HepG2 (cell line): ENCODE measurements around the gene GIMAP8. TPM values are rescaled to one million over a fixed set of nuclear protein-coding genes. Genes with fewer than 3 reads are reported as not detected.

Experiments
- AGO1 ChIP-seq: fragments of 200-400 bp; formaldehyde crosslinking; IDR thresholded peaks from 2 replicates; pipeline ENCODE4 v1.6.1; 2017; ENCODE audit warnings: mild to moderate bottlenecking, low read depth, low read length, moderate library complexity; ENCODE audit not compliant: poor library complexity, severe bottlenecking
- ATRX ChIP-seq: sonication (generic); formaldehyde crosslinking; IDR thresholded peaks from 2 replicates; pipeline ENCODE4 v1.4.0; 2020; ENCODE audit warnings: missing genetic modification reagents, borderline replicate concordance
- KDM1A ChIP-seq: IDR thresholded peaks from 2 replicates; pipeline ENCODE4 v1.6.1; 2016; ENCODE audit warnings: missing compliant biosample characterization
- NBN ChIP-seq: fragments of 450-650 bp; conservative IDR thresholded peaks from 2 replicates; pipeline ENCODE4 v1.6.1; 2017
- PRMT3 ChIP-seq: sonication (generic); formaldehyde crosslinking; IDR thresholded peaks from 2 replicates; pipeline ENCODE4 v1.8.1; 2022; ENCODE audit warnings: low read depth, mild to moderate bottlenecking, moderate library complexity, missing genetic modification reagents, borderline replicate concordance
- RAD21 ChIP-seq: fragments of 450-650 bp; formaldehyde crosslinking; IDR thresholded peaks from 2 replicates; pipeline ENCODE4 v1.5.0; 2020; ENCODE audit warnings: mild to moderate bottlenecking
- SMARCC2 ChIP-seq: fragments of 450-650 bp; IDR thresholded peaks from 2 replicates; pipeline ENCODE4 v1.6.1; 2017; ENCODE audit warnings: antibody characterized with exemption, mild to moderate bottlenecking
- SOX13 ChIP-seq, 3 experiments: fragments of 450-650 bp in 1 of 3; sonication (generic) in 1 of 3; formaldehyde crosslinking in 1 of 3; IDR thresholded peaks in 2 of 3; conservative IDR thresholded peaks in 1 of 3; 2 replicates each; pipeline versions ENCODE4 v1.5.0 to v1.6.1; 2016 to 2020; ENCODE audit warnings: antibody characterized with exemption in 1 of 3, mild to moderate bottlenecking in 1 of 3, missing compliant biosample characterization in 1 of 3, missing genetic modification reagents in 1 of 3, moderate library complexity in 1 of 3
- STAG1 ChIP-seq: sonication (generic); formaldehyde crosslinking; IDR thresholded peaks from 2 replicates; pipeline ENCODE4 v1.4.0; 2020; ENCODE audit warnings: missing genetic modification reagents
- TAF1 ChIP-seq: sonication (generic); formaldehyde crosslinking; IDR thresholded peaks from 2 replicates; pipeline ENCODE4 v1.4.0; 2020; ENCODE audit warnings: missing genetic modification reagents
- ZFP82 ChIP-seq: sonication (generic); formaldehyde crosslinking; IDR thresholded peaks from 2 replicates; pipeline ENCODE4 v1.5.1; 2020; ENCODE audit warnings: mild to moderate bottlenecking, missing genetic modification reagents, borderline replicate concordance
- ZFY ChIP-seq: sonication (generic); formaldehyde crosslinking; IDR thresholded peaks from 2 replicates; pipeline ENCODE4 v1.4.0; 2020; ENCODE audit warnings: missing genetic modification reagents
- ZNF30 ChIP-seq: sonication (generic); formaldehyde crosslinking; IDR thresholded peaks from 2 replicates; pipeline ENCODE4 v1.5.0; 2020; ENCODE audit warnings: mild to moderate bottlenecking, missing genetic modification reagents
- ZNF496 ChIP-seq: sonication (generic); formaldehyde crosslinking; IDR thresholded peaks from 2 replicates; pipeline ENCODE4 v1.8.1; 2023; ENCODE audit warnings: mild to moderate bottlenecking, moderate library complexity, missing genetic modification reagents; ENCODE audit not compliant: insufficient replicate concordance
- ZNF570 ChIP-seq: sonication (generic); formaldehyde crosslinking; IDR thresholded peaks from 2 replicates; pipeline ENCODE4 v1.4.0; 2020; ENCODE audit warnings: mild to moderate bottlenecking, missing genetic modification reagents, borderline replicate concordance
- ZNF577 ChIP-seq: sonication (generic); formaldehyde crosslinking; IDR thresholded peaks from 2 replicates; pipeline ENCODE4 v1.4.0; 2020; ENCODE audit warnings: mild to moderate bottlenecking, low read depth, missing genetic modification reagents, borderline replicate concordance
- polyA plus RNA-seq, 8 experiments: library from polyadenylated mRNA; depleted of rRNA in 3 of 8; stranded (reverse) in 7 of 8; unstranded in 1 of 8; fragments of >200 nt; fragmentation: Illumina TruSeq in 4 of 8; extraction: Trizol in 4 of 8; gene quantifications; 2 replicates each; pipeline versions ENCODE4 v1.2.1 to v1.2.3, GENCODE V29; 2011 to 2016; ENCODE audit warnings: low read depth in 4 of 8, missing spikeins in 1 of 8, mixed read lengths in 1 of 8; ENCODE audit not compliant: insufficient read depth in 1 of 8
- total RNA-seq, 5 experiments: library from RNA; depleted of rRNA; stranded (reverse); fragments of >200 nt; fragmentation: Illumina TruSeq; extraction: Trizol; gene quantifications; 2 replicates each; pipeline ENCODE4 v1.2.3, GENCODE V29; 2016; ENCODE audit warnings: low read depth in 1 of 5
- TF ChIP-seq, protein P1 (sequence below): sonication (generic); formaldehyde crosslinking; IDR thresholded peaks from 2 replicates; pipeline ENCODE4 v1.8.1; 2023; ENCODE audit warnings: mild to moderate bottlenecking, moderate library complexity, missing genetic modification reagents
- TF ChIP-seq, protein P2 (sequence below): IDR thresholded peaks from 2 replicates; pipeline ENCODE4 v1.6.1; 2016; ENCODE audit warnings: mild to moderate bottlenecking, missing biosample characterization, missing genetic modification reagents
- TF ChIP-seq, protein P3 (sequence below), 2 experiments: sonication (generic) in 1 of 2; formaldehyde crosslinking in 1 of 2; IDR thresholded peaks; 2 replicates each; pipeline versions ENCODE4 v1.5.1 to v1.6.1; 2011 to 2020; ENCODE audit warnings: borderline replicate concordance in 1 of 2, low read depth in 1 of 2, low read length in 1 of 2, mild to moderate bottlenecking in 1 of 2, missing genetic modification reagents in 1 of 2, moderate library complexity in 1 of 2
- TF ChIP-seq, protein P4 (sequence below): sonication (generic); formaldehyde crosslinking; conservative IDR thresholded peaks from 2 replicates; pipeline ENCODE4 v1.4.0; 2020; ENCODE audit warnings: missing genetic modification reagents
- TF ChIP-seq, protein P5 (sequence below): sonication (generic); formaldehyde crosslinking; IDR thresholded peaks from 2 replicates; pipeline ENCODE4 v1.4.0; 2020; ENCODE audit warnings: mild to moderate bottlenecking, missing genetic modification reagents
- TF ChIP-seq, protein P6 (sequence below): sonication (generic); formaldehyde crosslinking; IDR thresholded peaks from 2 replicates; pipeline ENCODE4 v1.5.0; 2020; ENCODE audit warnings: missing genetic modification reagents

Gene GIMAP8
- total and polyA plus RNA-seq, 2 of the 13 experiments (the other 11 are each of a cell fraction or from before 2014, with no cell fraction given): not detected

DNA sequence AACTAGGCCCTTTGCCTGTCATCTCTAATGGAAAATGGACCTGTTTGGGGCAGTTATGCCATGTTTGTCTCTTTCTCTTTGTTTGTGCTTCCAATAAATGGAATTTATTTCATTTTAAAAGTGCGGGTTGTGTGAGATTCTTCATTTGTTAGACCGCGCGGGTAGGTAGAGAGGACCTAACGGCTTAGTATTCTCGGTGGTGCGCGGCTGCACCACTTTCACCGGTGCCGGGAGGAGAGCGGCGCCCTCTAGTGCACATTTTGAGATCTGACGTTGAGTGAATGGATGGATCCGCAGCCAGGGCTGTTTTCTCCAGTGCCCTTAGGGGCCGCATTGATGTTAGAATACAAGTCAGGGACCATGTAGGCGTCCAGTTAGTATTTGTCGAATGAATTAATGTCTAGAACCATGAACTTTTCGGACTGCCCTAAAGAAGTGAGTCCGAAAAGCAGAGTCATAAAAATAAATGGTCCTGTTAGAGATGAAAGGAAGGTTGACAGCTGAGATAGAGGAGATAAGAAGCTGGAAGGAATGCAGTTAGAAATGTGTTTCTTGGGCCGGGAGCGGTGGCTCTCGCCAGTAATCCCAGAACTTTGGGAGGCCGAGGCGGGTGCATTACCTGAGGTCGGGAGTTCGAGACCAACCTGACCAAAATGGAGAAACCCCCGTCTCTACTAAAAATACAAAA lies 29.3 kb upstream of the GIMAP8 start (continued):
- TF ChIP-seq, protein P1, sequence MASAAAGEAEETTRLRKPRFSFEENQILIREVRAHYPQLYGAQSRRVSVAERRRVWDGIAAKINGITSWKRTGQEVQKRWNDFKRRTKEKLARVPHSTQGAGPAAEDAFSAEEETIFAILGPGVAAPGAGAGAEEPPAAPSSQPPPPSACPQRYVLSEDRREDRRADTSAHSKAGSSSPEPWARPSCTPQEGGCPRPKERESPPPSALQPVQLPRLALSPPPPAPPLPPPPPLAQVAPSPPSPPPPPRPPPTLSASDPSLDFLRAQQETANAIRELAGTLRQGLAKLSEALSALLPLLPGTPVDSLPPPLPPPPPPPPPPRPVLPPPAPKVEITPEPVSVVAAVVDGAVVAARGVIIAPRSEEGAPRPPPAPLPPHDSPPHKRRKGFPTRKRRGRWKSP (CRISPR knock-in tag): no peak
- no peak for TF ChIP-seq SMARCC2
- TF ChIP-seq NBN: no peak
- no peak for TF ChIP-seq ZNF577
- TF ChIP-seq ATRX (CRISPR knock-in tag): no peak
- no peak for TF ChIP-seq ZNF30 (CRISPR knock-in tag)
- TF ChIP-seq, protein P2, sequence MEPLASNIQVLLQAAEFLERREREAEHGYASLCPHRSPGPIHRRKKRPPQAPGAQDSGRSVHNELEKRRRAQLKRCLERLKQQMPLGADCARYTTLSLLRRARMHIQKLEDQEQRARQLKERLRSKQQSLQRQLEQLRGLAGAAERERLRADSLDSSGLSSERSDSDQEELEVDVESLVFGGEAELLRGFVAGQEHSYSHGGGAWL: no peak
- peak; percentile 92 for TF ChIP-seq STAG1 (CRISPR knock-in tag)
- TF ChIP-seq KDM1A (CRISPR knock-in tag): no peak
- peak; percentile 85 for TF ChIP-seq RAD21 (CRISPR knock-in tag)
- TF ChIP-seq, protein P3, sequence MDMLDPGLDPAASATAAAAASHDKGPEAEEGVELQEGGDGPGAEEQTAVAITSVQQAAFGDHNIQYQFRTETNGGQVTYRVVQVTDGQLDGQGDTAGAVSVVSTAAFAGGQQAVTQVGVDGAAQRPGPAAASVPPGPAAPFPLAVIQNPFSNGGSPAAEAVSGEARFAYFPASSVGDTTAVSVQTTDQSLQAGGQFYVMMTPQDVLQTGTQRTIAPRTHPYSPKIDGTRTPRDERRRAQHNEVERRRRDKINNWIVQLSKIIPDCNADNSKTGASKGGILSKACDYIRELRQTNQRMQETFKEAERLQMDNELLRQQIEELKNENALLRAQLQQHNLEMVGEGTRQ (IDR thresholded peaks at IDR 0.05; ENCODE audit: low read depth, low read length): no peak
- TF ChIP-seq, protein P3 (CRISPR knock-in tag; IDR thresholded peaks at IDR 0.05; ENCODE audit: borderline replicate concordance): no peak
- TF ChIP-seq ZFP82 (CRISPR knock-in tag): no peak
- TF ChIP-seq ZNF570: no peak
- no peak for TF ChIP-seq ZFY (CRISPR knock-in tag)
- no peak for TF ChIP-seq PRMT3 (CRISPR knock-in tag)
- no peak for TF ChIP-seq TAF1 (CRISPR knock-in tag)
- TF ChIP-seq, protein P4, sequence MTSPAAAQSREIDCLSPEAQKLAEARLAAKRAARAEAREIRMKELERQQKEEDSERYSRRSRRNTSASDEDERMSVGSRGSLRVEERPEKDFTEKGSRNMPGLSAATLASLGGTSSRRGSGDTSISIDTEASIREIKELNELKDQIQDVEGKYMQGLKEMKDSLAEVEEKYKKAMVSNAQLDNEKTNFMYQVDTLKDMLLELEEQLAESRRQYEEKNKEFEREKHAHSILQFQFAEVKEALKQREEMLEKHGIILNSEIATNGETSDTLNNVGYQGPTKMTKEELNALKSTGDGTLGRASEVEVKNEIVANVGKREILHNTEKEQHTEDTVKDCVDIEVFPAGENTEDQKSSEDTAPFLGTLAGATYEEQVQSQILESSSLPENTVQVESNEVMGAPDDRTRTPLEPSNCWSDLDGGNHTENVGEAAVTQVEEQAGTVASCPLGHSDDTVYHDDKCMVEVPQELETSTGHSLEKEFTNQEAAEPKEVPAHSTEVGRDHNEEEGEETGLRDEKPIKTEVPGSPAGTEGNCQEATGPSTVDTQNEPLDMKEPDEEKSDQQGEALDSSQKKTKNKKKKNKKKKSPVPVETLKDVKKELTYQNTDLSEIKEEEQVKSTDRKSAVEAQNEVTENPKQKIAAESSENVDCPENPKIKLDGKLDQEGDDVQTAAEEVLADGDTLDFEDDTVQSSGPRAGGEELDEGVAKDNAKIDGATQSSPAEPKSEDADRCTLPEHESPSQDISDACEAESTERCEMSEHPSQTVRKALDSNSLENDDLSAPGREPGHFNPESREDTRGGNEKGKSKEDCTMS (CRISPR knock-in tag): no peak
- TF ChIP-seq, protein P5, sequence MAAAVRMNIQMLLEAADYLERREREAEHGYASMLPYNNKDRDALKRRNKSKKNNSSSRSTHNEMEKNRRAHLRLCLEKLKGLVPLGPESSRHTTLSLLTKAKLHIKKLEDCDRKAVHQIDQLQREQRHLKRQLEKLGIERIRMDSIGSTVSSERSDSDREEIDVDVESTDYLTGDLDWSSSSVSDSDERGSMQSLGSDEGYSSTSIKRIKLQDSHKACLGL (CRISPR knock-in tag): no peak
- TF ChIP-seq ZNF496: no peak
- no peak for TF ChIP-seq SOX13 (IDR thresholded peaks at IDR 0.05)
- peak in 1 of 2 experiments; percentile 23; a peak in 1 of 4 replicates for TF ChIP-seq SOX13 (CRISPR knock-in tag; conservative IDR thresholded peaks at IDR 0.05 in 1 of 2, IDR thresholded peaks at IDR 0.05 in 1 of 2)
- no peak for TF ChIP-seq AGO1
- TF ChIP-seq, protein P6, sequence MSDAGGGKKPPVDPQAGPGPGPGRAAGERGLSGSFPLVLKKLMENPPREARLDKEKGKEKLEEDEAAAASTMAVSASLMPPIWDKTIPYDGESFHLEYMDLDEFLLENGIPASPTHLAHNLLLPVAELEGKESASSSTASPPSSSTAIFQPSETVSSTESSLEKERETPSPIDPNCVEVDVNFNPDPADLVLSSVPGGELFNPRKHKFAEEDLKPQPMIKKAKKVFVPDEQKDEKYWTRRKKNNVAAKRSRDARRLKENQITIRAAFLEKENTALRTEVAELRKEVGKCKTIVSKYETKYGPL (CRISPR knock-in tag): no peak
